HepG2 (cell line): Measurements from ENCODE around the gene ESPN. TPM values are rescaled to one million over a fixed set of nuclear protein-coding genes. Genes with fewer than 3 reads are reported as not detected.

Experiments
- ATAC-seq: fragments of 200-7000 bp; cut with Tn5 transposase; 3 replicates; pipeline ENCODE4 v1.9.1; 2020; ENCODE audit warnings: mild to moderate bottlenecking, moderate library complexity
- BruUV-seq: library from RNA; stranded (reverse); fragments of 400-500 nt; replicated peaks from 2 replicates; lab custom pipeline; 2021; lab: Mats Ljungman, UMichigan
- CTCF ChIA-PET: fragments of 300-600 bp; formaldehyde crosslinking; extraction: SDS; loops from one replicate; lab custom pipeline; 2021; ENCODE audit warnings: low total read pairs, inconsistent platforms, low intra/inter-chr PET ratio; lab: Yijun Ruan, JAX
- POLR2A ChIA-PET: fragments of 350-600 bp; sonication (Branson Sonifier 250); formaldehyde crosslinking; loops from one replicate; lab custom pipeline; 2020; ENCODE audit warnings: antibody characterized with exemption, inconsistent platforms; lab: Yijun Ruan, JAX
- DNase-seq: peaks from one replicate; pipeline ENCODE4 v3.0.0-alpha.2; 2015; ENCODE audit warnings: low spot score
- FAIRE-seq: peaks from 3 replicates; lab custom pipeline; 2011; peaks lifted over from hg19 to GRCh38; lab: Jason Lieb, UNC
- H2AFZ ChIP-seq: one replicate; pipeline ENCODE4 v1.6.1; 2011; ENCODE audit warnings: low read length, inconsistent platforms
- H3K27ac ChIP-seq: fragments of 300-600 bp; 3 replicates; pipeline ENCODE4 v1.8.0; 2011; ENCODE audit warnings: mixed run types, mild to moderate bottlenecking, mixed read lengths, low read length, inconsistent platforms; ENCODE audit not compliant: insufficient read depth; ENCODE audit errors: extremely low read length
- H3K27me3 ChIP-seq, 2 experiments: fragments of 200-600 bp in 1 of 2; 2 replicates in 1 of 2; 3 replicates in 1 of 2; pipeline versions ENCODE4 v1.6.0 to v1.8.0; 2011; ENCODE audit warnings: low read length in 2 of 2, mild to moderate bottlenecking in 2 of 2, moderate library complexity in 2 of 2, inconsistent platforms in 1 of 2; ENCODE audit not compliant: insufficient read depth in 2 of 2, control insufficient read depth in 1 of 2
- H3K36me3 ChIP-seq, 2 experiments: fragments of 200-600 bp in 1 of 2; replicated peaks in 1 of 2; 2 replicates in 1 of 2; 3 replicates in 1 of 2; pipeline versions ENCODE4 v1.5.1 to v1.8.0; 2011; ENCODE audit warnings: low read length in 2 of 2, inconsistent platforms in 1 of 2; ENCODE audit not compliant: insufficient read depth in 2 of 2, control insufficient read depth in 1 of 2
- H3K4me1 ChIP-seq: 2 replicates; pipeline ENCODE4 v1.5.1; 2012; ENCODE audit warnings: low read length, inconsistent platforms; ENCODE audit not compliant: insufficient read depth
- H3K4me2 ChIP-seq: 2 replicates; pipeline ENCODE4 v1.6.0; 2011; ENCODE audit warnings: low read depth, low read length, inconsistent platforms
- H3K4me3 ChIP-seq, 3 experiments: fragments of 200-600 bp in 1 of 3; sonication (generic), shearing (Covaris generic) in 1 of 3; replicated peaks in 1 of 3; 2 replicates each; pipeline ENCODE4 v1.5.1; 2011 to 2016; ENCODE audit warnings: low read length in 3 of 3, inconsistent platforms in 2 of 3, low read depth in 2 of 3, mild to moderate bottlenecking in 2 of 3, control low read depth in 1 of 3, mixed read lengths in 1 of 3; ENCODE audit not compliant: insufficient read depth in 1 of 3
- H3K79me2 ChIP-seq: one replicate; pipeline ENCODE4 v1.6.1; 2011; ENCODE audit warnings: low read length, inconsistent platforms; ENCODE audit not compliant: insufficient read depth
- H3K9ac ChIP-seq: 2 replicates; pipeline ENCODE4 v1.6.0; 2011; ENCODE audit warnings: mild to moderate bottlenecking, low read depth, low read length, inconsistent platforms; ENCODE audit not compliant: insufficient read depth
- H3K9me3 ChIP-seq: 2 replicates; pipeline ENCODE4 v1.5.1; 2012; ENCODE audit warnings: mild to moderate bottlenecking, low read length
- H4K20me1 ChIP-seq: 2 replicates; pipeline ENCODE4 v1.6.0; 2011; ENCODE audit warnings: inconsistent platforms, mild to moderate bottlenecking, low read length, moderate library complexity; ENCODE audit not compliant: insufficient read depth
- BATF2 ChIP-seq: sonication (generic); formaldehyde crosslinking; IDR thresholded peaks from 2 replicates; pipeline ENCODE4 v1.8.0; 2022; ENCODE audit warnings: mild to moderate bottlenecking, missing genetic modification reagents, moderate library complexity
- JDP2 ChIP-seq: sonication (generic); formaldehyde crosslinking; IDR thresholded peaks from 2 replicates; pipeline ENCODE4 v1.8.1; 2022; ENCODE audit warnings: missing genetic modification reagents, borderline replicate concordance
- KAT7 ChIP-seq: IDR thresholded peaks from 2 replicates; pipeline ENCODE4 v1.6.1; 2018; ENCODE audit warnings: borderline replicate concordance, missing compliant biosample characterization
- KLF16 ChIP-seq, 2 experiments: sonication (generic) in 1 of 2; formaldehyde crosslinking in 1 of 2; IDR thresholded peaks; 2 replicates each; pipeline versions ENCODE4 v1.6.1 to v1.8.0; 2016 to 2023; ENCODE audit warnings: missing genetic modification reagents in 2 of 2, missing compliant biosample characterization in 1 of 2
- KMT2A ChIP-seq: sonication (generic); formaldehyde crosslinking; IDR thresholded peaks from 2 replicates; pipeline ENCODE4 v1.4.0; 2020; ENCODE audit warnings: missing genetic modification reagents
- MAZ ChIP-seq, 2 experiments: sonication (generic) in 1 of 2; formaldehyde crosslinking in 1 of 2; IDR thresholded peaks; 2 replicates each; pipeline versions ENCODE4 v1.5.0 to v1.6.1; 2012 to 2020; ENCODE audit warnings: low read depth in 2 of 2, mild to moderate bottlenecking in 2 of 2, borderline replicate concordance in 1 of 2, improper control_type of control experiment in 1 of 2, low read length in 1 of 2, missing genetic modification reagents in 1 of 2, moderate library complexity in 1 of 2
- PAF1 ChIP-seq: IDR thresholded peaks from 2 replicates; pipeline ENCODE4 v1.6.1; 2016; ENCODE audit warnings: missing genetic modification reagents, missing compliant biosample characterization
- SNAPC5 ChIP-seq: sonication (generic); formaldehyde crosslinking; IDR thresholded peaks from 2 replicates; pipeline ENCODE4 v1.8.1; 2023; ENCODE audit warnings: mild to moderate bottlenecking, missing genetic modification reagents, borderline replicate concordance
- ZBTB38 ChIP-seq: sonication (generic); formaldehyde crosslinking; IDR thresholded peaks from 2 replicates; pipeline ENCODE4 v1.5.1; 2020; ENCODE audit warnings: mild to moderate bottlenecking, missing genetic modification reagents
- ZNF441 ChIP-seq: sonication (generic); formaldehyde crosslinking; IDR thresholded peaks from 2 replicates; pipeline ENCODE4 v1.7.0; 2021; ENCODE audit warnings: missing genetic modification reagents, borderline replicate concordance
- WGBS: methylation state at CpG from one replicate; pipeline ENCODE4 v1.1.6; 2017; ENCODE audit warnings: low lambda C conversion rate; 5-methylcytosine and 5-hydroxymethylcytosine counted together
- in situ Hi-C: cut with HindIII; loops from 2 replicates; pipeline ENCODE4 v1.10.0; 2017; ENCODE audit warnings: low pct_unique_long_range_greater_than_20kb; ENCODE audit not compliant: extremely low pct_ligation_motif_present
- intact Hi-C: fragments of 100-400 bp; cut with micrococcal nuclease; formaldehyde crosslinking; loops from one replicate; pipeline ENCODE4 v1.10.0; 2022; ENCODE audit not compliant: unreplicated experiment
- polyA plus RNA-seq, 8 experiments: library from polyadenylated mRNA; depleted of rRNA in 3 of 8; stranded (reverse) in 7 of 8; unstranded in 1 of 8; fragments of >200 nt; fragmentation: Illumina TruSeq in 4 of 8; extraction: Trizol in 4 of 8; gene quantifications; 2 replicates each; pipeline versions ENCODE4 v1.2.1 to v1.2.3, GENCODE V29; 2011 to 2016; ENCODE audit warnings: low read depth in 4 of 8, missing spikeins in 1 of 8, mixed read lengths in 1 of 8; ENCODE audit not compliant: insufficient read depth in 1 of 8
- total RNA-seq, 5 experiments: library from RNA; depleted of rRNA; stranded (reverse); fragments of >200 nt; fragmentation: Illumina TruSeq; extraction: Trizol; gene quantifications; 2 replicates each; pipeline ENCODE4 v1.2.3, GENCODE V29; 2016; ENCODE audit warnings: low read depth in 1 of 5
- TF ChIP-seq, protein P1 (sequence below): sonication (generic); formaldehyde crosslinking; IDR thresholded peaks from 2 replicates; pipeline ENCODE4 v1.8.0; 2023; ENCODE audit warnings: mild to moderate bottlenecking, missing genetic modification reagents

ESPN gene
- total and polyA plus RNA-seq, 2 of the 13 experiments (the other 11 are each of a cell fraction or from before 2014, with no cell fraction given), result 48.6 to 54.2 TPM

GRCh38 chr1:6488602-6489382 lies 64.2 kb downstream of the ESPN start:
- FAIRE-seq, result no peak
- POLR2A ChIA-PET, result interaction anchor here (2.7 to 2.9 kb wide), 2 partner anchors 11 to 24 kb away, joined by 8 to 13 read pairs; no protein-coding TSS in a partner anchor
- no TSS peak for BruUV-seq
- H3K9ac ChIP-seq, result no peak overlapping the region
- TF ChIP-seq PAF1 (CRISPR knock-in tag) (no peak), ZBTB38 (CRISPR knock-in tag) (peak; percentile 53; the same call in 1 of the 2 replicates)
- intact Hi-C loops (loop anchor here (5.0 kb wide), 1 partner anchor 159 kb away; no protein-coding TSS in a partner anchor), in situ Hi-C loops (loop anchor here (25.0 kb wide), 1 partner anchor 724 kb away; no protein-coding TSS in a partner anchor)
- no peak overlapping the region for H2AFZ ChIP-seq
- CTCF ChIA-PET, result interaction anchor here (1.2 kb wide), 1 partner anchor 35 kb away, joined by 5 read pairs; no protein-coding TSS in a partner anchor
- no peak for DNase-seq
- H3K9me3 ChIP-seq, result no peaks in the 10 kb centered on the region
- no peaks in the 10 kb centered on the region for H4K20me1 ChIP-seq
- no peak for ATAC-seq
- H3K4me3 ChIP-seq, result peak overlapping the region in 1 of 3 experiments; percentile 99; a peak in 1 of 6 replicates
- no peaks in the 10 kb centered on the region for H3K79me2 ChIP-seq
- peaks cover 52% of the 10 kb centered on the region for H3K4me1 ChIP-seq
- 87% methylated on average over 4 of the region's 13 CpGs for WGBS
- no peak overlapping the region for H3K27ac ChIP-seq
- no peaks in the 10 kb centered on the region for H3K36me3 ChIP-seq
- peaks cover 0 to 3% of the 10 kb centered on the region in 2 experiments; a peak in 1 of 5 replicates for H3K27me3 ChIP-seq
- H3K4me2 ChIP-seq, result peak overlapping the region; percentile 97

GRCh38 chr1:6489383-6489765 lies 64.8 kb downstream of the ESPN start:
- peak overlapping the region; percentile 30; the same call in 1 of the 2 replicates for H3K9ac ChIP-seq
- peak overlapping the region; percentile 88 to 99 (median 89); a peak in 5 of 6 replicates for H3K4me3 ChIP-seq
- 35% methylated on average over 4 of the region's 9 CpGs for WGBS
- in situ Hi-C loops (loop anchor here (25.0 kb wide), 1 partner anchor 723 kb away; no protein-coding TSS in a partner anchor), intact Hi-C loops (loop anchor here (5.0 kb wide), 1 partner anchor 158 kb away; no protein-coding TSS in a partner anchor)
- peaks cover 0 to 3% of the 10 kb centered on the region in 2 experiments; a peak in 1 of 5 replicates for H3K27me3 ChIP-seq
- H2AFZ ChIP-seq, result no peak overlapping the region
- H4K20me1 ChIP-seq, result no peaks in the 10 kb centered on the region
- H3K36me3 ChIP-seq, result no peaks in the 10 kb centered on the region
- no peak for ATAC-seq
- no peak for DNase-seq
- no peaks in the 10 kb centered on the region for H3K9me3 ChIP-seq
- peak overlapping the region; percentile 97 for H3K4me2 ChIP-seq
- ChIA-PET POLR2A (interaction anchor here (1.0 to 2.9 kb wide), 3 partner anchors 11 to 42 kb away, joined by 4 to 13 read pairs (median 8); no protein-coding TSS in a partner anchor), CTCF (no interaction called here)
- H3K79me2 ChIP-seq, result no peaks in the 10 kb centered on the region
- H3K27ac ChIP-seq, result no peak overlapping the region
- peaks cover 52% of the 10 kb centered on the region for H3K4me1 ChIP-seq
- no TSS peak for BruUV-seq
- no peak for FAIRE-seq
- no peak for TF ChIP-seq KLF16 (CRISPR knock-in tag; IDR thresholded peaks at IDR 0.05)
- no peak for TF ChIP-seq JDP2
- TF ChIP-seq MAZ (IDR thresholded peaks at IDR 0.05; ENCODE audit: borderline replicate concordance, low read depth, low read length), result no peak
- no peak for TF ChIP-seq MAZ (CRISPR knock-in tag; IDR thresholded peaks at IDR 0.05; ENCODE audit: low read depth)
- TF ChIP-seq, protein P1, sequence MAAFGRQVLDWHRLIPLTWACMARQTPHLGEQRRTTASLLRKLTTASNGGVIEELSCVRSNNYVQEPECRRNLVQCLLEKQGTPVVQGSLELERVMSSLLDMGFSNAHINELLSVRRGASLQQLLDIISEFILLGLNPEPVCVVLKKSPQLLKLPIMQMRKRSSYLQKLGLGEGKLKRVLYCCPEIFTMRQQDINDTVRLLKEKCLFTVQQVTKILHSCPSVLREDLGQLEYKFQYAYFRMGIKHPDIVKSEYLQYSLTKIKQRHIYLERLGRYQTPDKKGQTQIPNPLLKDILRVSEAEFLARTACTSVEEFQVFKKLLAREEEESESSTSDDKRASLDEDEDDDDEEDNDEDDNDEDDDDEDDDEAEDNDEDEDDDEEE (CRISPR knock-in tag), result no peak
- no peak for TF ChIP-seq KAT7
- TF ChIP-seq ZNF441, result no peak
- no peak for TF ChIP-seq SNAPC5 (CRISPR knock-in tag)
- no peak for TF ChIP-seq BATF2 (CRISPR knock-in tag)
- no peak for TF ChIP-seq KMT2A (CRISPR knock-in tag)
